K562 (cell line): ENCODE measurements around the gene PCNX4. TPM values are rescaled to one million over a fixed set of nuclear protein-coding genes. Genes with fewer than 3 reads are reported as not detected.

ENCODE experiments used
- ATAC-seq: fragments of 200-7000 bp; cut with Tn5 transposase; 3 replicates; pipeline ENCODE4 v1.9.1; 2020; ENCODE audit warnings: moderate library complexity
- BruUV-seq: library from RNA; stranded (reverse); fragments of 400-500 nt; replicated peaks from 2 replicates; lab custom pipeline; 2021; lab: Mats Ljungman, UMichigan
- CTCF ChIA-PET: fragments of 300-600 bp; formaldehyde crosslinking; extraction: SDS; loops from one replicate; lab custom pipeline; 2021; ENCODE audit warnings: low intra/inter-chr PET ratio; lab: Yijun Ruan, JAX
- POLR2A ChIA-PET: fragments of 300-600, 350-650 bp; sonication (Branson Sonifier 250); formaldehyde crosslinking; extraction: SDS; loops from one replicate; lab custom pipeline; 2021; ENCODE audit warnings: antibody characterized with exemption, inconsistent platforms; lab: Yijun Ruan, JAX
- DNase-seq, 4 experiments: peaks; one replicate each; pipeline versions ENCODE4 v3.0.0 to v3.0.0-alpha.2; 2011 to 2018; ENCODE audit warnings: low spot score in 3 of 4, mixed read lengths in 3 of 4; ENCODE audit errors: extremely low read depth in 1 of 4
- FAIRE-seq: peaks from 2 replicates; lab custom pipeline; 2011; peaks lifted over from hg19 to GRCh38; lab: Jason Lieb, UNC
- H2AFZ ChIP-seq: 2 replicates; pipeline ENCODE4 v1.6.0; 2011; ENCODE audit warnings: low read depth, low read length, control low read depth, inconsistent platforms
- H3K27ac ChIP-seq: fragments of 200-600 bp; 3 replicates; pipeline ENCODE4 v1.8.0; 2011; ENCODE audit warnings: low read depth, mild to moderate bottlenecking, control low read depth, inconsistent platforms, low read length, moderate library complexity, mixed read lengths; ENCODE audit errors: extremely low read depth
- H3K27me3 ChIP-seq, 2 experiments: fragments of 300-600 bp in 1 of 2; 2 replicates in 1 of 2; 3 replicates in 1 of 2; pipeline versions ENCODE4 v1.6.0 to v1.8.0; 2011; ENCODE audit warnings: inconsistent platforms in 2 of 2, low read length in 2 of 2, mild to moderate bottlenecking in 1 of 2, mixed read lengths in 1 of 2, moderate library complexity in 1 of 2; ENCODE audit not compliant: control insufficient read depth in 2 of 2, insufficient read depth in 2 of 2
- H3K36me3 ChIP-seq: fragments of 300-600 bp; 3 replicates; pipeline ENCODE4 v1.8.0; 2011; ENCODE audit warnings: mild to moderate bottlenecking, low read length, inconsistent platforms; ENCODE audit not compliant: control insufficient read depth, insufficient read depth
- H3K4me1 ChIP-seq, 2 experiments: fragments of 200-600 bp in 1 of 2; replicated peaks in 1 of 2; 2 replicates in 1 of 2; 3 replicates in 1 of 2; pipeline versions ENCODE4 v1.5.1 to v1.8.0; 2011; ENCODE audit warnings: inconsistent platforms in 2 of 2, low read length in 2 of 2, mild to moderate bottlenecking in 1 of 2, mixed read lengths in 1 of 2, moderate library complexity in 1 of 2; ENCODE audit not compliant: control insufficient read depth in 2 of 2, insufficient read depth in 2 of 2
- H3K4me2 ChIP-seq: 2 replicates; pipeline ENCODE4 v1.6.1; 2011; ENCODE audit warnings: low read length, control low read depth, inconsistent platforms, mixed read lengths; ENCODE audit not compliant: insufficient read depth
- H3K4me3 ChIP-seq: fragments of 200-600 bp; sonication (generic), shearing (Covaris generic); 2 replicates; pipeline ENCODE4 v1.5.1; 2016; ENCODE audit warnings: control low read depth, inconsistent platforms
- H3K79me2 ChIP-seq: fragments of 200-600 bp; 3 replicates; pipeline ENCODE4 v1.8.0; 2011; ENCODE audit warnings: low read length, inconsistent platforms; ENCODE audit not compliant: control insufficient read depth, insufficient read depth
- H3K9ac ChIP-seq, 2 experiments: 2 replicates each; pipeline versions ENCODE4 v1.6.0 to v1.6.1; 2011; ENCODE audit warnings: low read depth in 2 of 2, low read length in 2 of 2, control low read depth in 1 of 2, inconsistent platforms in 1 of 2, mild to moderate bottlenecking in 1 of 2, mixed read lengths in 1 of 2; ENCODE audit not compliant: insufficient read depth in 1 of 2
- H3K9me1 ChIP-seq: one replicate; pipeline ENCODE4 v1.6.0; 2011; ENCODE audit warnings: inconsistent platforms, mild to moderate bottlenecking, low read length, moderate library complexity; ENCODE audit not compliant: control insufficient read depth, insufficient read depth
- H3K9me3 ChIP-seq: replicated peaks from 2 replicates; pipeline ENCODE4 v1.5.1; 2011; ENCODE audit warnings: low read depth, low read length, inconsistent platforms; ENCODE audit not compliant: control insufficient read depth, insufficient read depth
- H4K20me1 ChIP-seq: replicated peaks from 2 replicates; pipeline ENCODE4 v1.6.1; 2011; ENCODE audit warnings: low read length, inconsistent platforms, mixed read lengths; ENCODE audit not compliant: control insufficient read depth, insufficient read depth
- CBFA2T2 ChIP-seq: fragments of 450-650 bp; conservative IDR thresholded peaks from 2 replicates; pipeline ENCODE4 v1.6.1; 2017; ENCODE audit warnings: mild to moderate bottlenecking
- CC2D1A ChIP-seq: fragments of 450-650 bp; IDR thresholded peaks from 2 replicates; pipeline ENCODE4 v1.6.1; 2017; ENCODE audit warnings: mild to moderate bottlenecking
- EP300 ChIP-seq: IDR thresholded peaks from 2 replicates; pipeline ENCODE4 v1.6.1; 2012; ENCODE audit warnings: low read length, improper control_type of control experiment
- FOXP1 ChIP-seq: sonication (generic); formaldehyde crosslinking; IDR thresholded peaks from 2 replicates; pipeline ENCODE4 v1.8.0; 2022; ENCODE audit warnings: mild to moderate bottlenecking, missing genetic modification reagents
- KDM1A ChIP-seq, 2 experiments: fragments of 450-650 bp; IDR thresholded peaks; 2 replicates each; pipeline ENCODE4 v1.6.1; 2016; ENCODE audit warnings: mild to moderate bottlenecking in 2 of 2
- PKNOX1 ChIP-seq: fragments of 450-650 bp; IDR thresholded peaks from 2 replicates; pipeline ENCODE4 v1.6.1; 2016
- POLR2AphosphoS5 ChIP-seq: IDR thresholded peaks from 2 replicates; pipeline ENCODE4 v1.6.1; 2011; ENCODE audit warnings: mild to moderate bottlenecking, low read depth, low read length, moderate library complexity; ENCODE audit not compliant: control insufficient read depth, insufficient read depth
- RBM17 ChIP-seq: fragments of 200-400 bp; formaldehyde crosslinking; IDR thresholded peaks from 2 replicates; pipeline ENCODE4 v1.6.1; 2017; ENCODE audit warnings: low read depth, mild to moderate bottlenecking, low read length, borderline replicate concordance
- SMARCE1 ChIP-seq: fragments of 450-650 bp; IDR thresholded peaks from 2 replicates; pipeline ENCODE4 v1.7.1; 2016; ENCODE audit warnings: mild to moderate bottlenecking
- TAL1 ChIP-seq: fragments of 450-650 bp; IDR thresholded peaks from 2 replicates; pipeline ENCODE4 v1.6.1; 2016; ENCODE audit warnings: mild to moderate bottlenecking
- ZNF239 ChIP-seq: fragments of 250-450 bp; sonication (Bioruptor Pico); IDR thresholded peaks from 2 replicates; pipeline ENCODE4 v1.4.0; 2020; ENCODE audit warnings: mild to moderate bottlenecking
- ZNF280A ChIP-seq: fragments of 450-650 bp; IDR thresholded peaks from 2 replicates; pipeline ENCODE4 v1.6.1; 2018; ENCODE audit warnings: mild to moderate bottlenecking, low read depth; ENCODE audit not compliant: partially characterized antibody
- ZNF668 ChIP-seq: fragments of 250-450 bp; sonication (Bioruptor Pico); IDR thresholded peaks from 2 replicates; pipeline ENCODE4 v1.8.0; 2022; ENCODE audit warnings: mild to moderate bottlenecking, inconsistent platforms
- WGBS: fragments of 100-300 bp; shearing (Covaris generic); methylation state at CpG from one replicate; pipeline ENCODE4 v1.1.6; 2016; ENCODE audit warnings: low coverage, mixed read lengths; ENCODE audit not compliant: insufficient coverage; ENCODE audit errors: missing lambda C conversion rate; 5-methylcytosine and 5-hydroxymethylcytosine counted together
- in situ Hi-C: fragments of 300-500 bp; cut with MboI; formaldehyde crosslinking; loops from 4 replicates; pipeline ENCODE4 v1.15.0; 2018; ENCODE audit warnings: inconsistent platforms, mixed read lengths
- intact Hi-C: fragments of 100-400 bp; cut with micrococcal nuclease; formaldehyde crosslinking; loops from 2 replicates; pipeline ENCODE4 v1.14.2; 2022
- polyA plus RNA-seq, 8 experiments: library from polyadenylated mRNA; depleted of rRNA in 4 of 8; stranded (reverse) in 5 of 8; unstranded in 3 of 8; fragments of >200 nt; fragmentation: Nextera tagmentation in 2 of 8; fragmentation: Illumina TruSeq in 1 of 8; extraction: Ambion mirVana in 2 of 8; extraction: Trizol in 1 of 8; gene quantifications; 2 replicates each; pipeline versions ENCODE4 v1.2.1 to v1.2.3, GENCODE V29; 2011 to 2014; ENCODE audit warnings: inconsistent platforms in 1 of 8, missing spikeins in 1 of 8
- total RNA-seq, 7 experiments: library from RNA; depleted of rRNA in 6 of 7; stranded (reverse); fragments of >200 nt in 6 of 7; fragmentation: Illumina TruSeq in 2 of 7; extraction: Trizol in 2 of 7; gene quantifications; 2 replicates each; pipeline versions ENCODE4 v1.2.1 to v1.2.3, GENCODE V29; 2011 to 2021; ENCODE audit warnings: low replicate concordance in 1 of 7

The PCNX4 gene
- total and polyA plus RNA-seq, 9 of the 15 experiments (the other 6 are each of a cell fraction or from before 2014, with no cell fraction given): 10.0 to 41.2 (median 22.4) TPM

- no peak overlapping the region for H3K4me3 ChIP-seq
- in situ Hi-C loops (no loop called here), intact Hi-C loops (no loop called here)
- H3K36me3 ChIP-seq: peaks cover 19% of the 10 kb centered on the region; the same call in 2 of the 3 replicates
- CTCF ChIA-PET: no interaction called here
- H3K9ac ChIP-seq: no peak overlapping the region
- POLR2A ChIA-PET: no interaction called here
- no peak overlapping the region for H3K4me2 ChIP-seq
- H3K9me1 ChIP-seq: no peaks in the 10 kb centered on the region
- DNase-seq (no peak), ATAC-seq (no peak), FAIRE-seq (no peak)
- peaks cover 83% of the 10 kb centered on the region for H3K79me2 ChIP-seq
- H3K9me3 ChIP-seq: no peaks in the 10 kb centered on the region; the same call in 1 of the 2 replicates
- WGBS: 29% methylated on average over 3 of the region's 3 CpGs
- no peaks in the 10 kb centered on the region for H3K27me3 ChIP-seq
- TF ChIP-seq ZNF239 (CRISPR knock-in tag) (peak; percentile 69), ZNF668 (no peak)
- TF ChIP-seq, all 486 proteins: peak for 1
- Histone ChIP-seq H3K27ac (no peak overlapping the region), H3K4me1 (peaks cover 0 to 22% of the 10 kb centered on the region in 2 experiments; a peak in 3 of 5 replicates), H4K20me1 (no peaks in the 10 kb centered on the region), H2AFZ (no peak overlapping the region)
- no TSS peak for BruUV-seq
Measured at GRCh38 chr14:60095781-60096450, 4.2 kb downstream of the PCNX4 start.

- no peak overlapping the region for H3K9ac ChIP-seq
- ChIA-PET CTCF (no interaction called here), POLR2A (no interaction called here)
- H3K27me3 ChIP-seq: no peaks in the 10 kb centered on the region
- BruUV-seq: no TSS peak
- H3K4me1 ChIP-seq: peaks cover 0 to 22% of the 10 kb centered on the region in 2 experiments; a peak in 3 of 5 replicates
- H4K20me1 ChIP-seq: no peaks in the 10 kb centered on the region
- DNase-seq (peak in 1 of 4 experiments; percentile 58), ATAC-seq (peak; percentile 24; the same call in 2 of the 3 replicates), FAIRE-seq (no peak)
- no peaks in the 10 kb centered on the region for H3K9me1 ChIP-seq
- H3K4me2 ChIP-seq: no peak overlapping the region
- no peak overlapping the region for H2AFZ ChIP-seq
- H3K4me3 ChIP-seq: no peak overlapping the region
- intact Hi-C loops: no loop called here
- WGBS: 7% methylated on average over 6 of the region's 6 CpGs
- peaks cover 19% of the 10 kb centered on the region; the same call in 2 of the 3 replicates for H3K36me3 ChIP-seq
- peaks cover 94% of the 10 kb centered on the region for H3K79me2 ChIP-seq
- no peaks in the 10 kb centered on the region; the same call in 1 of the 2 replicates for H3K9me3 ChIP-seq
- in situ Hi-C loops: no loop called here
- no peak overlapping the region for H3K27ac ChIP-seq
- peak; percentile 64 for TF ChIP-seq CBFA2T2
- TF ChIP-seq PKNOX1: peak; percentile 73
- peak; percentile 27; the same call in 1 of the 2 replicates for TF ChIP-seq POLR2AphosphoS5
- peak; percentile 45; the same call in 1 of the 2 replicates for TF ChIP-seq EP300
- peak; percentile 36 to 47; a peak in 2 of 4 replicates for TF ChIP-seq KDM1A (IDR thresholded peaks at IDR 0.05)
- no peak for TF ChIP-seq FOXP1 (CRISPR knock-in tag)
- 0 out of 2 replicates have a peak, but pooled peaks have one; percentile 14 for TF ChIP-seq SMARCE1
- TF ChIP-seq ZNF280A: no peak
- TF ChIP-seq TAL1: peak; percentile 67
- TF ChIP-seq CC2D1A: no peak
- TF ChIP-seq RBM17: no peak
Measured at GRCh38 chr14:60097974-60098373, 6.3 kb downstream of the PCNX4 start.
